ENCODE results near the gene PLCB3. TPM values are rescaled to one million over a fixed set of nuclear protein-coding genes. Genes with fewer than 3 reads are reported as not detected.

PLCB3 gene
- total RNA-seq, 4 donors from 2014 or later = 64.5 to 115 (median 91.2) TPM

GRCh38 chr11:64207256-64208085 lies 43.9 kb upstream of the PLCB3 start:
- Histone ChIP-seq H3K4me3 (peak overlapping the region in 3 of 4 donors; percentile 12 to 52 (median 34)), H3K27me3 (no peaks in the 10 kb centered on the region), H3K36me3 (peaks cover 0 to 18% (median 7%) of the 10 kb centered on the region in 4 donors), H3K9me3 (no peaks in the 10 kb centered on the region), H3K4me1 (peaks cover 7 to 38% (median 34%) of the 10 kb centered on the region in 4 donors), H3K27ac (peak overlapping the region; percentile 73 to 85 (median 80))
- in situ Hi-C loops (cut with MboI; ENCODE audit: low pct_ligation_motif_present in 1 of 4, low pct_unique_long_range_greater_than_20kb in 1 of 4, low sequenced_read_pairs in 3 of 4) = loop anchor here in 1 of 4 donors (10.0 kb wide), 1 partner anchor 87 kb away; the partner anchor contains the start of gene KCNK4
- intact Hi-C loops (cut with DNase I; ENCODE audit: low total_unique reads) = no loop called here
- DNase-seq = peak; percentile 74
- 59% methylated on average over 28 of the region's 30 CpGs; no CpG with 5 or more reads in 1 of the 2 donors for WGBS, 2 donors (ENCODE audit: low coverage in 1 of 2)
- TF ChIP-seq POLR2A (IDR thresholded peaks at IDR 0.05) (peak; percentile 21), EP300 (IDR thresholded peaks at IDR 0.05; ENCODE audit: low read depth) (no peak), POLR2AphosphoS5 (IDR thresholded peaks at IDR 0.05) (peak in 1 of 3 donors; percentile 10), CTCF (IDR thresholded peaks at IDR 0.05) (no peak)

GRCh38 chr11:64208086-64208795 lies 43.1 kb upstream of the PLCB3 start:
- Histone ChIP-seq H3K27me3 (no peaks in the 10 kb centered on the region), H3K4me1 (peaks cover 7 to 38% (median 34%) of the 10 kb centered on the region in 4 donors), H3K36me3 (peaks cover 0 to 11% (median 4%) of the 10 kb centered on the region in 4 donors), H3K9me3 (no peaks in the 10 kb centered on the region), H3K27ac (peak overlapping the region; percentile 73 to 85 (median 80)), H3K4me3 (peak overlapping the region in 2 of 4 donors; percentile 34 to 52)
- intact Hi-C loops (cut with DNase I; ENCODE audit: low total_unique reads) (no loop called here), in situ Hi-C loops (cut with MboI; ENCODE audit: low pct_ligation_motif_present in 1 of 4, low pct_unique_long_range_greater_than_20kb in 1 of 4, low sequenced_read_pairs in 3 of 4) (loop anchor here in 1 of 4 donors (10.0 kb wide), 1 partner anchor 87 kb away; the partner anchor contains the start of gene KCNK4)
- TF ChIP-seq POLR2AphosphoS5 (IDR thresholded peaks at IDR 0.05) (no peak), EP300 (IDR thresholded peaks at IDR 0.05; ENCODE audit: low read depth) (no peak), CTCF (IDR thresholded peaks at IDR 0.05) (no peak), POLR2A (IDR thresholded peaks at IDR 0.05) (no peak)
- DNase-seq = no peak
- 83 to 100% methylated on average over 2 to 23 of the region's 23 CpGs for WGBS, 2 donors (ENCODE audit: low coverage in 1 of 2)

GRCh38 chr11:64208796-64209562 lies 42.4 kb upstream of the PLCB3 start:
- 87 to 88% methylated on average over 11 to 18 of the region's 18 CpGs for WGBS, 2 donors (ENCODE audit: low coverage in 1 of 2)
- Histone ChIP-seq H3K9me3 (no peaks in the 10 kb centered on the region), H3K27me3 (no peaks in the 10 kb centered on the region), H3K4me1 (peaks cover 7 to 38% (median 33%) of the 10 kb centered on the region in 4 donors), H3K36me3 (peaks cover 0 to 3% (median under 1%) of the 10 kb centered on the region in 4 donors), H3K4me3 (no peak overlapping the region), H3K27ac (peak overlapping the region in 3 of 4 donors; percentile 73 to 85 (median 79))
- no peak for DNase-seq
- in situ Hi-C loops (cut with MboI; ENCODE audit: low pct_ligation_motif_present in 1 of 4, low pct_unique_long_range_greater_than_20kb in 1 of 4, low sequenced_read_pairs in 3 of 4) (loop anchor here in 1 of 4 donors (10.0 kb wide), 1 partner anchor 86 kb away; the partner anchor contains the start of gene KCNK4), intact Hi-C loops (cut with DNase I; ENCODE audit: low total_unique reads) (no loop called here)
- TF ChIP-seq POLR2AphosphoS5 (IDR thresholded peaks at IDR 0.05) (no peak), CTCF (IDR thresholded peaks at IDR 0.05) (no peak), EP300 (IDR thresholded peaks at IDR 0.05; ENCODE audit: low read depth) (no peak), POLR2A (IDR thresholded peaks at IDR 0.05) (no peak)
